ENCODE data around the gene TEX22.
"Not testable (repeated sequence)": the region's sequence is repeated elsewhere in the genome, so short reads cannot be mapped to it uniquely, and the experiment has no call there.

TEX22 gene

GRCh38 chr14:105356927-105357326 is 41.4 kb upstream of the TEX22 start:
- no peak overlapping the region for H3K9ac ChIP-seq (ENCODE audit: low read length)
- H2BK5ac ChIP-seq (ENCODE audit: low read length): no peak overlapping the region
- no peak overlapping the region for H2BK120ac ChIP-seq (ENCODE audit: low read depth, low read length)
- no peak overlapping the region for H2BK15ac ChIP-seq (replicated peaks; ENCODE audit: low read depth)
- H2AK5ac ChIP-seq (ENCODE audit: low read length): no peak overlapping the region
- no peaks in the 10 kb centered on the region for H3K27me3 ChIP-seq (ENCODE audit: insufficient read depth, low read length, poor library complexity)
- H4K8ac ChIP-seq (ENCODE audit: low read depth, low read length): no peak overlapping the region
- H3K79me2 ChIP-seq (ENCODE audit: control insufficient read depth, insufficient read depth, low read length): no peaks in the 10 kb centered on the region
- H3K27ac ChIP-seq (ENCODE audit: low read depth, low read length): no peak overlapping the region
- H3K56ac ChIP-seq (ENCODE audit: low read length): no peak overlapping the region
- H3K4ac ChIP-seq (ENCODE audit: low read depth, low read length): no peak overlapping the region
- no peak overlapping the region for H4K5ac ChIP-seq (ENCODE audit: low read length)
- no peak overlapping the region for H3K23ac ChIP-seq (ENCODE audit: low read length)
- H3K18ac ChIP-seq (ENCODE audit: low read length): no peak overlapping the region
- H3K4me3 ChIP-seq (ENCODE audit: low read length): no peak overlapping the region
- no peak overlapping the region for H3K4me2 ChIP-seq (ENCODE audit: low read length)
- no peaks in the 10 kb centered on the region for H3K79me1 ChIP-seq (ENCODE audit: low read length)
- no peaks in the 10 kb centered on the region for H3K4me1 ChIP-seq (ENCODE audit: control insufficient read depth, low read depth, low read length)
- no peak for DNase-seq
- no peaks in the 10 kb centered on the region for H3K36me3 ChIP-seq (ENCODE audit: control insufficient read depth, insufficient read depth, low read length)
- WGBS (ENCODE audit: extremely low coverage, insufficient coverage, low lambda C conversion rate): no CpG with 5 or more reads among the region's 9 CpGs

- Histone ChIP-seq H3K4ac (ENCODE audit: low read depth, low read length) (no peak overlapping the region), H3K36me3 (ENCODE audit: control insufficient read depth, insufficient read depth, low read length) (no peaks in the 10 kb centered on the region), H2BK15ac (replicated peaks; ENCODE audit: low read depth) (no peak overlapping the region), H3K56ac (ENCODE audit: low read length) (no peak overlapping the region), H2BK120ac (ENCODE audit: low read depth, low read length) (no peak overlapping the region), H3K4me2 (ENCODE audit: low read length) (no peak overlapping the region), H3K79me1 (ENCODE audit: low read length) (no peaks in the 10 kb centered on the region), H3K4me1 (ENCODE audit: control insufficient read depth, low read depth, low read length) (no peaks in the 10 kb centered on the region), H4K5ac (ENCODE audit: low read length) (no peak overlapping the region), H3K4me3 (ENCODE audit: low read length) (no peak overlapping the region), H4K8ac (ENCODE audit: low read depth, low read length) (no peak overlapping the region), H3K9ac (ENCODE audit: low read length) (no peak overlapping the region), H2AK5ac (ENCODE audit: low read length) (no peak overlapping the region), H3K27me3 (ENCODE audit: insufficient read depth, low read length, poor library complexity) (no peaks in the 10 kb centered on the region), H3K79me2 (ENCODE audit: control insufficient read depth, insufficient read depth, low read length) (no peaks in the 10 kb centered on the region), H3K27ac (ENCODE audit: low read depth, low read length) (no peak overlapping the region), H2BK5ac (ENCODE audit: low read length) (no peak overlapping the region), H3K23ac (ENCODE audit: low read length) (no peak overlapping the region), H3K18ac (ENCODE audit: low read length) (no peak overlapping the region)
- no peak for DNase-seq
- no CpG with 5 or more reads among the region's 17 CpGs for WGBS (ENCODE audit: extremely low coverage, insufficient coverage, low lambda C conversion rate)
Measured at GRCh38 chr14:105357626-105358025, 40.7 kb upstream of the TEX22 start.

- Histone ChIP-seq H4K5ac (ENCODE audit: low read length) (no peak overlapping the region), H3K27ac (ENCODE audit: low read depth, low read length) (no peak overlapping the region), H2BK120ac (ENCODE audit: low read depth, low read length) (no peak overlapping the region), H3K4me1 (ENCODE audit: control insufficient read depth, low read depth, low read length) (no peaks in the 10 kb centered on the region), H3K36me3 (ENCODE audit: control insufficient read depth, insufficient read depth, low read length) (no peaks in the 10 kb centered on the region), H3K4me3 (ENCODE audit: low read length) (no peak overlapping the region), H3K56ac (ENCODE audit: low read length) (no peak overlapping the region), H3K79me1 (ENCODE audit: low read length) (no peaks in the 10 kb centered on the region), H3K9ac (ENCODE audit: low read length) (no peak overlapping the region), H3K27me3 (ENCODE audit: insufficient read depth, low read length, poor library complexity) (no peaks in the 10 kb centered on the region), H4K8ac (ENCODE audit: low read depth, low read length) (no peak overlapping the region), H3K4ac (ENCODE audit: low read depth, low read length) (no peak overlapping the region), H3K18ac (ENCODE audit: low read length) (no peak overlapping the region), H3K23ac (ENCODE audit: low read length) (no peak overlapping the region), H2BK5ac (ENCODE audit: low read length) (no peak overlapping the region), H2BK15ac (replicated peaks; ENCODE audit: low read depth) (no peak overlapping the region), H2AK5ac (ENCODE audit: low read length) (no peak overlapping the region), H3K79me2 (ENCODE audit: control insufficient read depth, insufficient read depth, low read length) (no peaks in the 10 kb centered on the region), H3K4me2 (ENCODE audit: low read length) (no peak overlapping the region)
- no peak for DNase-seq
- no CpG with 5 or more reads among the region's 25 CpGs for WGBS (ENCODE audit: extremely low coverage, insufficient coverage, low lambda C conversion rate)
Measured at GRCh38 chr14:105358140-105358846, 40.0 kb upstream of the TEX22 start.

- Histone ChIP-seq H3K56ac (ENCODE audit: low read length) (no peak overlapping the region), H3K4ac (ENCODE audit: low read depth, low read length) (no peak overlapping the region), H3K27ac (ENCODE audit: low read depth, low read length) (no peak overlapping the region), H3K9ac (ENCODE audit: low read length) (no peak overlapping the region), H2BK5ac (ENCODE audit: low read length) (no peak overlapping the region), H4K5ac (ENCODE audit: low read length) (no peak overlapping the region), H3K36me3 (ENCODE audit: control insufficient read depth, insufficient read depth, low read length) (no peaks in the 10 kb centered on the region), H3K18ac (ENCODE audit: low read length) (no peak overlapping the region), H3K23ac (ENCODE audit: low read length) (no peak overlapping the region), H2AK5ac (ENCODE audit: low read length) (no peak overlapping the region), H3K4me1 (ENCODE audit: control insufficient read depth, low read depth, low read length) (no peaks in the 10 kb centered on the region), H3K79me1 (ENCODE audit: low read length) (no peaks in the 10 kb centered on the region), H4K8ac (ENCODE audit: low read depth, low read length) (no peak overlapping the region), H3K27me3 (ENCODE audit: insufficient read depth, low read length, poor library complexity) (no peaks in the 10 kb centered on the region), H2BK120ac (ENCODE audit: low read depth, low read length) (no peak overlapping the region), H2BK15ac (replicated peaks; ENCODE audit: low read depth) (no peak overlapping the region), H3K4me3 (ENCODE audit: low read length) (no peak overlapping the region), H3K79me2 (ENCODE audit: control insufficient read depth, insufficient read depth, low read length) (no peaks in the 10 kb centered on the region), H3K4me2 (ENCODE audit: low read length) (no peak overlapping the region)
- WGBS (ENCODE audit: extremely low coverage, insufficient coverage, low lambda C conversion rate): no CpG with 5 or more reads among the region's 16 CpGs
- no peak for DNase-seq
Measured at GRCh38 chr14:105358943-105359342, 39.4 kb upstream of the TEX22 start.

- H3K18ac ChIP-seq (ENCODE audit: low read length); H3K36me3 ChIP-seq (ENCODE audit: control insufficient read depth, insufficient read depth, low read length); H3K4me2 ChIP-seq (ENCODE audit: low read length); H2BK5ac ChIP-seq (ENCODE audit: low read length); H3K56ac ChIP-seq (ENCODE audit: low read length); H2BK15ac ChIP-seq (replicated peaks; ENCODE audit: low read depth); H3K23ac ChIP-seq (ENCODE audit: low read length); H3K4me3 ChIP-seq (ENCODE audit: low read length); H3K79me2 ChIP-seq (ENCODE audit: control insufficient read depth, insufficient read depth, low read length); H4K5ac ChIP-seq (ENCODE audit: low read length); H2BK120ac ChIP-seq (ENCODE audit: low read depth, low read length); H3K4me1 ChIP-seq (ENCODE audit: control insufficient read depth, low read depth, low read length); H3K27me3 ChIP-seq (ENCODE audit: insufficient read depth, low read length, poor library complexity); H2AK5ac ChIP-seq (ENCODE audit: low read length); H3K79me1 ChIP-seq (ENCODE audit: low read length); H3K27ac ChIP-seq (ENCODE audit: low read depth, low read length); H3K9ac ChIP-seq (ENCODE audit: low read length); H3K4ac ChIP-seq (ENCODE audit: low read depth, low read length); DNase-seq; H4K8ac ChIP-seq (ENCODE audit: low read depth, low read length): not testable (repeated sequence)
- WGBS (ENCODE audit: extremely low coverage, insufficient coverage, low lambda C conversion rate): no CpG with 5 or more reads among the region's 10 CpGs
Measured at GRCh38 chr14:105361412-105361811, 36.9 kb upstream of the TEX22 start.
